ENCODE results near the gene SULT4A1. TPM values are rescaled to one million over a fixed set of nuclear protein-coding genes. Genes with fewer than 3 reads are reported as not detected.

SULT4A1 gene
- total and polyA plus RNA-seq, 2 of the 8 experiments (the other 6 are each of a cell fraction or from before 2014, with no cell fraction given): 9.1 to 11.8 TPM

DNA sequence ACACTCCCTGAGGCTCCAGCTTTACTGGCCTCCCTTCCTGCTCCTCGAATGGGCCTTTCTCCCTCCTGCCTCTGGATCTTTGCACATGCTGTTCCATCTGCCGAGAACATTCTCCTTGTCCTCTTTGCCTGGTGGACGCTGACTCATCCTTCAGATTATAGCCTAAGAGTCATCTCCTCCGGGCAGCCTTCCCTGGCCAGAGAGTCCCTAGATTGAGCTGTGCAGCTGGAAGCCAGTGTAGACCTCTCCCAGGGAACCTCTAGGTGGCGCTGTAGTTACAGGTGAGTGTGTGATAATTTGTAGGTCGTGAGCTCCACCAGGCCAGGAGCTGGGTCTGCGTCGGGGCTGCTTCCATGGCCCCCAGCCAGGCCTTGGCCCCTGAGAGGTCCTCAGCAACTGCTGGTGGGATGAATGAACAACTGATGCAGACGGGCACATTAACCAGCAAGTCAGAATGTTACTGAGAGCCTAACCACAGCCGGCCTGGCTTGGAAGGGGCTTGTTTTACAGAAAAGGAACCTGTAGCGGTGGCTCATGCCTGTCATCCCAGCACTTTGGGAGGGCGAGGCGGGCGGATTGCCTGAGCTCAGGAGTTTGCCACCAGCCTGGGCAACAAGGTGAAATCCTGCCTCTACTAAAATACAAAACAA lies 20.8 kb upstream of the SULT4A1 start (continued):
- TF ChIP-seq, protein P1, sequence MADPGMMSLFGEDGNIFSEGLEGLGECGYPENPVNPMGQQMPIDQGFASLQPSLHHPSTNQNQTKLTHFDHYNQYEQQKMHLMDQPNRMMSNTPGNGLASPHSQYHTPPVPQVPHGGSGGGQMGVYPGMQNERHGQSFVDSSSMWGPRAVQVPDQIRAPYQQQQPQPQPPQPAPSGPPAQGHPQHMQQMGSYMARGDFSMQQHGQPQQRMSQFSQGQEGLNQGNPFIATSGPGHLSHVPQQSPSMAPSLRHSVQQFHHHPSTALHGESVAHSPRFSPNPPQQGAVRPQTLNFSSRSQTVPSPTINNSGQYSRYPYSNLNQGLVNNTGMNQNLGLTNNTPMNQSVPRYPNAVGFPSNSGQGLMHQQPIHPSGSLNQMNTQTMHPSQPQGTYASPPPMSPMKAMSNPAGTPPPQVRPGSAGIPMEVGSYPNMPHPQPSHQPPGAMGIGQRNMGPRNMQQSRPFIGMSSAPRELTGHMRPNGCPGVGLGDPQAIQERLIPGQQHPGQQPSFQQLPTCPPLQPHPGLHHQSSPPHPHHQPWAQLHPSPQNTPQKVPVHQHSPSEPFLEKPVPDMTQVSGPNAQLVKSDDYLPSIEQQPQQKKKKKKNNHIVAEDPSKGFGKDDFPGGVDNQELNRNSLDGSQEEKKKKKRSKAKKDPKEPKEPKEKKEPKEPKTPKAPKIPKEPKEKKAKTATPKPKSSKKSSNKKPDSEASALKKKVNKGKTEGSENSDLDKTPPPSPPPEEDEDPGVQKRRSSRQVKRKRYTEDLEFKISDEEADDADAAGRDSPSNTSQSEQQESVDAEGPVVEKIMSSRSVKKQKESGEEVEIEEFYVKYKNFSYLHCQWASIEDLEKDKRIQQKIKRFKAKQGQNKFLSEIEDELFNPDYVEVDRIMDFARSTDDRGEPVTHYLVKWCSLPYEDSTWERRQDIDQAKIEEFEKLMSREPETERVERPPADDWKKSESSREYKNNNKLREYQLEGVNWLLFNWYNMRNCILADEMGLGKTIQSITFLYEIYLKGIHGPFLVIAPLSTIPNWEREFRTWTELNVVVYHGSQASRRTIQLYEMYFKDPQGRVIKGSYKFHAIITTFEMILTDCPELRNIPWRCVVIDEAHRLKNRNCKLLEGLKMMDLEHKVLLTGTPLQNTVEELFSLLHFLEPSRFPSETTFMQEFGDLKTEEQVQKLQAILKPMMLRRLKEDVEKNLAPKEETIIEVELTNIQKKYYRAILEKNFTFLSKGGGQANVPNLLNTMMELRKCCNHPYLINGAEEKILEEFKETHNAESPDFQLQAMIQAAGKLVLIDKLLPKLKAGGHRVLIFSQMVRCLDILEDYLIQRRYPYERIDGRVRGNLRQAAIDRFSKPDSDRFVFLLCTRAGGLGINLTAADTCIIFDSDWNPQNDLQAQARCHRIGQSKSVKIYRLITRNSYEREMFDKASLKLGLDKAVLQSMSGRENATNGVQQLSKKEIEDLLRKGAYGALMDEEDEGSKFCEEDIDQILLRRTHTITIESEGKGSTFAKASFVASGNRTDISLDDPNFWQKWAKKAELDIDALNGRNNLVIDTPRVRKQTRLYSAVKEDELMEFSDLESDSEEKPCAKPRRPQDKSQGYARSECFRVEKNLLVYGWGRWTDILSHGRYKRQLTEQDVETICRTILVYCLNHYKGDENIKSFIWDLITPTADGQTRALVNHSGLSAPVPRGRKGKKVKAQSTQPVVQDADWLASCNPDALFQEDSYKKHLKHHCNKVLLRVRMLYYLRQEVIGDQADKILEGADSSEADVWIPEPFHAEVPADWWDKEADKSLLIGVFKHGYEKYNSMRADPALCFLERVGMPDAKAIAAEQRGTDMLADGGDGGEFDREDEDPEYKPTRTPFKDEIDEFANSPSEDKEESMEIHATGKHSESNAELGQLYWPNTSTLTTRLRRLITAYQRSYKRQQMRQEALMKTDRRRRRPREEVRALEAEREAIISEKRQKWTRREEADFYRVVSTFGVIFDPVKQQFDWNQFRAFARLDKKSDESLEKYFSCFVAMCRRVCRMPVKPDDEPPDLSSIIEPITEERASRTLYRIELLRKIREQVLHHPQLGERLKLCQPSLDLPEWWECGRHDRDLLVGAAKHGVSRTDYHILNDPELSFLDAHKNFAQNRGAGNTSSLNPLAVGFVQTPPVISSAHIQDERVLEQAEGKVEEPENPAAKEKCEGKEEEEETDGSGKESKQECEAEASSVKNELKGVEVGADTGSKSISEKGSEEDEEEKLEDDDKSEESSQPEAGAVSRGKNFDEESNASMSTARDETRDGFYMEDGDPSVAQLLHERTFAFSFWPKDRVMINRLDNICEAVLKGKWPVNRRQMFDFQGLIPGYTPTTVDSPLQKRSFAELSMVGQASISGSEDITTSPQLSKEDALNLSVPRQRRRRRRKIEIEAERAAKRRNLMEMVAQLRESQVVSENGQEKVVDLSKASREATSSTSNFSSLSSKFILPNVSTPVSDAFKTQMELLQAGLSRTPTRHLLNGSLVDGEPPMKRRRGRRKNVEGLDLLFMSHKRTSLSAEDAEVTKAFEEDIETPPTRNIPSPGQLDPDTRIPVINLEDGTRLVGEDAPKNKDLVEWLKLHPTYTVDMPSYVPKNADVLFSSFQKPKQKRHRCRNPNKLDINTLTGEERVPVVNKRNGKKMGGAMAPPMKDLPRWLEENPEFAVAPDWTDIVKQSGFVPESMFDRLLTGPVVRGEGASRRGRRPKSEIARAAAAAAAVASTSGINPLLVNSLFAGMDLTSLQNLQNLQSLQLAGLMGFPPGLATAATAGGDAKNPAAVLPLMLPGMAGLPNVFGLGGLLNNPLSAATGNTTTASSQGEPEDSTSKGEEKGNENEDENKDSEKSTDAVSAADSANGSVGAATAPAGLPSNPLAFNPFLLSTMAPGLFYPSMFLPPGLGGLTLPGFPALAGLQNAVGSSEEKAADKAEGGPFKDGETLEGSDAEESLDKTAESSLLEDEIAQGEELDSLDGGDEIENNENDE (IDR thresholded peaks at IDR 0.05; ENCODE audit: insufficient replicate concordance, low read length): no peak
- peak; percentile 29; the same call in 1 of the 2 replicates for TF ChIP-seq MAFK (IDR thresholded peaks at IDR 0.05; ENCODE audit: low read depth, low read length)
- TF ChIP-seq YY1 (IDR thresholded peaks at IDR 0.05; ENCODE audit: low read depth, low read length): 0 out of 2 replicates have a peak, but pooled peaks have one; percentile 10
- TF ChIP-seq, protein P2, sequence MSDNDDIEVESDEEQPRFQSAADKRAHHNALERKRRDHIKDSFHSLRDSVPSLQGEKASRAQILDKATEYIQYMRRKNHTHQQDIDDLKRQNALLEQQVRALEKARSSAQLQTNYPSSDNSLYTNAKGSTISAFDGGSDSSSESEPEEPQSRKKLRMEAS (IDR thresholded peaks at IDR 0.05): no peak
- TF ChIP-seq RAD21 (IDR thresholded peaks at IDR 0.05 in 1 of 2, conservative IDR thresholded peaks at IDR 0.05 in 1 of 2; ENCODE audit: low read depth in 2 of 2, low read length in 2 of 2): peak; percentile 69 to 78
